DOHH2 (cell line): ENCODE results near the gene SLC2A10.

Experiments
- H3F3A ChIP-seq: fragments of 200-600 bp; sonication (generic), shearing (Covaris generic); 2 replicates; pipeline ENCODE4 v1.6.0; 2016; ENCODE audit warnings: antibody characterized with exemption, mild to moderate bottlenecking; ENCODE audit not compliant: control insufficient read depth, insufficient read depth
- H3K27ac ChIP-seq: fragments of 200-600 bp; sonication (generic); 2 replicates; pipeline ENCODE4 v1.5.1; 2014; ENCODE audit warnings: low read depth, mild to moderate bottlenecking, low read length, moderate library complexity
- H3K27me3 ChIP-seq: fragments of 200-600 bp; sonication (generic); 2 replicates; pipeline ENCODE4 v1.6.1; 2014; ENCODE audit warnings: mild to moderate bottlenecking, low read length, mixed read lengths; ENCODE audit not compliant: control insufficient read depth
- H3K36me3 ChIP-seq: fragments of 200-600 bp; sonication (generic); 2 replicates; pipeline ENCODE4 v1.6.1; 2014; ENCODE audit warnings: mild to moderate bottlenecking, low read length, moderate library complexity, mixed read lengths; ENCODE audit not compliant: control insufficient read depth
- H3K4me1 ChIP-seq: fragments of 200-600 bp; sonication (generic); 2 replicates; pipeline ENCODE4 v1.6.1; 2014; ENCODE audit warnings: mild to moderate bottlenecking, low read length, mixed read lengths; ENCODE audit not compliant: control insufficient read depth
- H3K4me2 ChIP-seq: fragments of 200-600 bp; sonication (generic); 2 replicates; pipeline ENCODE4 v1.6.0; 2014; ENCODE audit warnings: mild to moderate bottlenecking, low read length, moderate library complexity
- H3K4me3 ChIP-seq: fragments of 200-600 bp; sonication (generic); 2 replicates; pipeline ENCODE4 v1.5.1; 2014; ENCODE audit warnings: mild to moderate bottlenecking, low read length, mixed read lengths
- H3K79me2 ChIP-seq: fragments of 200-600 bp; sonication (generic); 2 replicates; pipeline ENCODE4 v1.6.1; 2014; ENCODE audit warnings: mild to moderate bottlenecking, low read length, mixed read lengths; ENCODE audit not compliant: control insufficient read depth
- H3K9me2 ChIP-seq: fragments of 200-600 bp; sonication (generic); replicated peaks from 2 replicates; pipeline ENCODE4 v1.6.1; 2014; ENCODE audit warnings: mild to moderate bottlenecking, low read length, mixed read lengths; ENCODE audit not compliant: control insufficient read depth
- H3K9me3 ChIP-seq: fragments of 200-600 bp; sonication (generic); 2 replicates; pipeline ENCODE4 v1.6.1; 2014; ENCODE audit warnings: antibody characterized with exemption, low read length, mixed read lengths; ENCODE audit not compliant: control insufficient read depth, insufficient read depth
- H4K20me1 ChIP-seq: fragments of 200-600 bp; sonication (generic); 2 replicates; pipeline ENCODE4 v1.6.0; 2014; ENCODE audit warnings: low read depth, mild to moderate bottlenecking, antibody characterized with exemption, low read length, moderate library complexity; ENCODE audit not compliant: control insufficient read depth, insufficient read depth
- CTCF ChIP-seq: fragments of 200-600 bp; sonication (generic); IDR thresholded peaks from one replicate; pipeline ENCODE4 v1.5.1; 2014; ENCODE audit warnings: antibody characterized with exemption, mild to moderate bottlenecking, low read depth, low read length; ENCODE audit not compliant: poor library complexity, severe bottlenecking
- EZH2phosphoT487 ChIP-seq: fragments of 200-600 bp; sonication (generic); IDR thresholded peaks from 2 replicates; pipeline ENCODE4 v1.6.1; 2017; ENCODE audit warnings: borderline replicate concordance, mild to moderate bottlenecking, antibody characterized with exemption, low read length, moderate library complexity, mixed read lengths

Gene SLC2A10

GRCh38 chr20:46739431-46740213, 30.2 kb downstream of the SLC2A10 start:
- H3K9me3 ChIP-seq = no peaks in the 10 kb centered on the region
- H3K27ac ChIP-seq = no peak overlapping the region
- no peak overlapping the region for H3K4me2 ChIP-seq
- H3K9me2 ChIP-seq = no peaks in the 10 kb centered on the region
- TF ChIP-seq CTCF (no peak), EZH2phosphoT487 (no peak)
- no peaks in the 10 kb centered on the region for H3K4me1 ChIP-seq
- no peaks in the 10 kb centered on the region for H3K36me3 ChIP-seq
- H3K4me3 ChIP-seq = no peak overlapping the region
- peaks cover 16% of the 10 kb centered on the region; the same call in 1 of the 2 replicates for H3K27me3 ChIP-seq
- H3F3A ChIP-seq = no peaks in the 10 kb centered on the region
- no peaks in the 10 kb centered on the region for H4K20me1 ChIP-seq
- no peaks in the 10 kb centered on the region for H3K79me2 ChIP-seq

GRCh38 chr20:46740214-46740609, 30.8 kb downstream of the SLC2A10 start:
- no peak overlapping the region for H3K4me3 ChIP-seq
- no peak overlapping the region for H3K27ac ChIP-seq
- no peaks in the 10 kb centered on the region for H3K4me1 ChIP-seq
- no peaks in the 10 kb centered on the region for H3F3A ChIP-seq
- no peaks in the 10 kb centered on the region for H3K36me3 ChIP-seq
- no peaks in the 10 kb centered on the region for H3K9me3 ChIP-seq
- peaks cover 21% of the 10 kb centered on the region for H3K27me3 ChIP-seq
- H3K79me2 ChIP-seq = no peaks in the 10 kb centered on the region
- H3K9me2 ChIP-seq = no peaks in the 10 kb centered on the region
- no peaks in the 10 kb centered on the region for H4K20me1 ChIP-seq
- no peak for TF ChIP-seq EZH2phosphoT487
- no peak for TF ChIP-seq CTCF
- no peak overlapping the region for H3K4me2 ChIP-seq

- no peaks in the 10 kb centered on the region for H3K36me3 ChIP-seq
- no peak overlapping the region for H3K27ac ChIP-seq
- no peak overlapping the region for H3K4me3 ChIP-seq
- H3K9me3 ChIP-seq = no peaks in the 10 kb centered on the region
- no peaks in the 10 kb centered on the region for H3K79me2 ChIP-seq
- no peaks in the 10 kb centered on the region for H4K20me1 ChIP-seq
- no peak for TF ChIP-seq EZH2phosphoT487
- TF ChIP-seq CTCF = no peak
- no peak overlapping the region for H3K4me2 ChIP-seq
- H3K9me2 ChIP-seq = no peaks in the 10 kb centered on the region
- peaks cover 32% of the 10 kb centered on the region for H3K27me3 ChIP-seq
- no peaks in the 10 kb centered on the region for H3K4me1 ChIP-seq
- no peaks in the 10 kb centered on the region for H3F3A ChIP-seq
Observed at GRCh38 chr20:46741924-46742668, 32.6 kb downstream of the SLC2A10 start.
